Esophagus muscularis mucosa (tissue), 3 donors: ENCODE data around the gene FAM171A1.

ENCODE experiments used
- CTCF ChIP-seq, 3 experiments: fragments of 200-600 bp in 2 of 3; fragments of 450-650 bp in 1 of 3; sonication (generic) in 2 of 3; IDR thresholded peaks; one replicate each; pipeline ENCODE4 v1.5.1; 2017 to 2019; ENCODE audit warnings: antibody characterized with exemption in 3 of 3, mild to moderate bottlenecking in 2 of 3, moderate library complexity in 1 of 3
- POLR2A ChIP-seq: fragments of 450-650 bp; IDR thresholded peaks from one replicate; pipeline ENCODE4 v1.6.1; 2017; ENCODE audit warnings: antibody characterized with exemption, moderate library complexity, mild to moderate bottlenecking, low read depth
- POLR2AphosphoS5 ChIP-seq, 2 donors: sonication (generic); formaldehyde crosslinking; IDR thresholded peaks; one replicate each; pipeline ENCODE4 v1.6.1; 2017; ENCODE audit warnings: antibody characterized with exemption in 2 of 2

GRCh38 chr10:15295537-15296325 lies 75.4 kb downstream of the FAM171A1 start:
- TF ChIP-seq CTCF (IDR thresholded peaks at IDR 0.05) = no peak
- no peak for TF ChIP-seq POLR2A
- no peak for TF ChIP-seq POLR2AphosphoS5 (IDR thresholded peaks at IDR 0.05)
